DOHH2 (cell line): ENCODE data around the gene GNB1L.

Source experiments
- CTCF ChIP-seq: fragments of 200-600 bp; sonication (generic); IDR thresholded peaks from one replicate; pipeline ENCODE4 v1.5.1; 2014; ENCODE audit warnings: antibody characterized with exemption, mild to moderate bottlenecking, low read depth, low read length; ENCODE audit not compliant: poor library complexity, severe bottlenecking
- EZH2phosphoT487 ChIP-seq: fragments of 200-600 bp; sonication (generic); IDR thresholded peaks from 2 replicates; pipeline ENCODE4 v1.6.1; 2017; ENCODE audit warnings: borderline replicate concordance, mild to moderate bottlenecking, antibody characterized with exemption, low read length, moderate library complexity, mixed read lengths

DNA sequence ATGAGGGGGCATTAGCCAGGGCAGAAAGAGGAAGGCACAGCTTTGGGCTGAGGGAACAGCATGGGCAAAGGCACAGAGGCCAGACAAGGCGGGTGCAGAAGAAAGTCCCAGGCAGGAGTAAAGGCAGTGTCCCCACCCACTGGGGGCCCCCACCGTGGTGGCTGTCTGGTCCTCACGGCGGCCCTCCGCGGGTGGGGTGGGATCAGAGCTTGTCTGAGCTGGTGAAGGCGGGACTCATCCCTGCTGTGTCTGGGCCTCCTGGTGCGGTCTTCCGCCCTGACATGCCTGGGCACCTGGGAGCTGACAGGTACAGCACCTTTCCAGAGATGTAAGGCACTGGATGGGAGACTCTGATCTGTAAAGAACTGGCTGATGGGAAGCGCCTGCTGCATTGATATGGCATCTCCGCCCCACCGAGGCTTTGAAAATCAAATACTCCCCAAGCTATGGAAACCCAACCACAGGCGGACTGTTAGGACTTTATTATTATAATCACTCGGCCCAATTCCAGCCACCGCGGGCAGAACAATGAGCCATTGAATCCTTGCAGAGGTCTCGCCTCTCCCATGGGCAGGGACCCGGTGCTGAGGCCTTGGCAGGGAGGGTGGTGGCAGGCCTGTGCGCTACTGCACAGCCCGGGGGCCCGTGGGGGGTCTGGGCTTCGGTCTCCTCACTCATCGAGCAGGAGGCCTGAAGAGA, 14.2 kb upstream of the GNB1L start:
- TF ChIP-seq CTCF (no peak), EZH2phosphoT487 (no peak)
